Left lung (tissue), 10 donors: ENCODE measurements around the gene PTTG2. TPM values are rescaled to one million over a fixed set of nuclear protein-coding genes. Genes with fewer than 3 reads are reported as not detected.

Experiments
- ATAC-seq: fragments of 200-7000 bp; cut with Tn5 transposase; one replicate; pipeline ENCODE4 v1.9.1; 2020; ENCODE audit warnings: moderate library complexity
- DNase-seq, 4 donors: peaks; one replicate each; pipeline ENCODE4 v3.0.0-alpha.2; 2013 to 2020
- H3K27ac ChIP-seq, 2 donors: fragments of 200-600 bp; sonication (generic) in 1 of 2; one replicate each; pipeline versions ENCODE4 v1.5.0 to v1.8.0; 2020 to 2021
- H3K27me3 ChIP-seq, 2 donors: fragments of 200-600 bp; sonication (generic) in 1 of 2; one replicate each; pipeline versions ENCODE4 v1.5.0 to v1.8.0; 2020 to 2021
- H3K36me3 ChIP-seq, 2 donors: fragments of 200-600 bp; sonication (generic) in 1 of 2; one replicate each; pipeline versions ENCODE4 v1.5.0 to v1.8.0; 2020 to 2021
- H3K4me1 ChIP-seq, 2 donors: fragments of 200-600 bp; one replicate each; pipeline ENCODE4 v1.8.0; 2021
- H3K4me3 ChIP-seq, 2 donors: fragments of 200-600 bp; sonication (generic) in 1 of 2; one replicate each; pipeline versions ENCODE4 v1.5.0 to v1.8.0; 2020 to 2021; ENCODE audit warnings: mild to moderate bottlenecking in 1 of 2
- H3K9me3 ChIP-seq, 2 donors: fragments of 200-600 bp; sonication (generic) in 1 of 2; one replicate each; pipeline versions ENCODE4 v1.5.0 to v1.8.0; 2020 to 2021
- intact Hi-C, 2 donors: fragments of 100-400 bp; cut with DNase I; formaldehyde crosslinking; loops; one replicate each; pipeline versions ENCODE4 v1.11.2 to v1.14.2; 2022
- polyA plus RNA-seq, 6 donors: library from polyadenylated mRNA; unstranded; fragments of 120-200 nt; gene quantifications; one replicate each; pipeline ENCODE4 v1.2.1, GENCODE V29; 2013; ENCODE audit not compliant: insufficient read length in 6 of 6
- total RNA-seq, 2 donors: library from RNA; stranded (reverse); fragmentation: NEBNext Ultra II Directional; extraction: Animal tissue kit (Norgen Biotek cat#: 25700); gene quantifications; one replicate each; pipeline ENCODE4 v1.2.1, GENCODE V29; 2021
- TF ChIP-seq, protein P1 (sequence below), 2 donors: fragments of 200-600 bp; sonication (generic) in 1 of 2; IDR thresholded peaks; one replicate each; pipeline versions ENCODE4 v1.5.0 to v1.8.0; 2021; ENCODE audit warnings: antibody characterized with exemption in 2 of 2
- donor health status: DM: no; HTN: yes; CAD: no.
- donor health status: DM: no; HTN: no; CAD: no.

Gene PTTG2
- total and polyA plus RNA-seq, 8 donors, result 0.58 TPM; not detected in 7

DNA sequence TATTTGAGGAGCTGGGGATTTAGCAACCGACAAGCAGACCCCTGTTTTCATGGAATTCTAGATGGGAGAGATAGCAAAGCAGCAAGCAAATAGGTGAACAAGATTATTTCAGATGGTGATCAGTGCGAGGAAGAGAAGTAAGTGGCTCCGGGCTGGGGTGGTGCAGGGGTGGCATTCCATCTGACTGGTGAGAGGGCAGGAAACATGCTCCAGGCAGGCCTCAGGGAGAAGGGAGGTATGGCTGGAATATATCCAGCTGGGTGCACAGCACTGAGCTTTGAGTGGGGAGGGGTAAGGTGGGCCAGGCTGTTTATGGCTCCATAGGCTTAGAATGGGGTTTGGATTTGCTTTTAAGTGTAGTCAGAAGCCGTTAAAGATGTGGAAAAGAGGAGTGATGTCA lies 21.2 kb downstream of the PTTG2 start:
- H3K27ac ChIP-seq, result peak overlapping the region in 1 of 2 donors; percentile 9
- no peaks in the 10 kb centered on the region for H3K27me3 ChIP-seq
- no peaks in the 10 kb centered on the region for H3K9me3 ChIP-seq
- H3K4me3 ChIP-seq, result no peak overlapping the region
- H3K36me3 ChIP-seq, result no peaks in the 10 kb centered on the region
- DNase-seq (no peak), ATAC-seq (no peak)
- intact Hi-C loops, result no loop called here
- TF ChIP-seq, protein P1, sequence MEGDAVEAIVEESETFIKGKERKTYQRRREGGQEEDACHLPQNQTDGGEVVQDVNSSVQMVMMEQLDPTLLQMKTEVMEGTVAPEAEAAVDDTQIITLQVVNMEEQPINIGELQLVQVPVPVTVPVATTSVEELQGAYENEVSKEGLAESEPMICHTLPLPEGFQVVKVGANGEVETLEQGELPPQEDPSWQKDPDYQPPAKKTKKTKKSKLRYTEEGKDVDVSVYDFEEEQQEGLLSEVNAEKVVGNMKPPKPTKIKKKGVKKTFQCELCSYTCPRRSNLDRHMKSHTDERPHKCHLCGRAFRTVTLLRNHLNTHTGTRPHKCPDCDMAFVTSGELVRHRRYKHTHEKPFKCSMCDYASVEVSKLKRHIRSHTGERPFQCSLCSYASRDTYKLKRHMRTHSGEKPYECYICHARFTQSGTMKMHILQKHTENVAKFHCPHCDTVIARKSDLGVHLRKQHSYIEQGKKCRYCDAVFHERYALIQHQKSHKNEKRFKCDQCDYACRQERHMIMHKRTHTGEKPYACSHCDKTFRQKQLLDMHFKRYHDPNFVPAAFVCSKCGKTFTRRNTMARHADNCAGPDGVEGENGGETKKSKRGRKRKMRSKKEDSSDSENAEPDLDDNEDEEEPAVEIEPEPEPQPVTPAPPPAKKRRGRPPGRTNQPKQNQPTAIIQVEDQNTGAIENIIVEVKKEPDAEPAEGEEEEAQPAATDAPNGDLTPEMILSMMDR (IDR thresholded peaks at IDR 0.05), result no peak
- peaks cover 0 to 50% of the 10 kb centered on the region in 2 donors for H3K4me1 ChIP-seq

DNA sequence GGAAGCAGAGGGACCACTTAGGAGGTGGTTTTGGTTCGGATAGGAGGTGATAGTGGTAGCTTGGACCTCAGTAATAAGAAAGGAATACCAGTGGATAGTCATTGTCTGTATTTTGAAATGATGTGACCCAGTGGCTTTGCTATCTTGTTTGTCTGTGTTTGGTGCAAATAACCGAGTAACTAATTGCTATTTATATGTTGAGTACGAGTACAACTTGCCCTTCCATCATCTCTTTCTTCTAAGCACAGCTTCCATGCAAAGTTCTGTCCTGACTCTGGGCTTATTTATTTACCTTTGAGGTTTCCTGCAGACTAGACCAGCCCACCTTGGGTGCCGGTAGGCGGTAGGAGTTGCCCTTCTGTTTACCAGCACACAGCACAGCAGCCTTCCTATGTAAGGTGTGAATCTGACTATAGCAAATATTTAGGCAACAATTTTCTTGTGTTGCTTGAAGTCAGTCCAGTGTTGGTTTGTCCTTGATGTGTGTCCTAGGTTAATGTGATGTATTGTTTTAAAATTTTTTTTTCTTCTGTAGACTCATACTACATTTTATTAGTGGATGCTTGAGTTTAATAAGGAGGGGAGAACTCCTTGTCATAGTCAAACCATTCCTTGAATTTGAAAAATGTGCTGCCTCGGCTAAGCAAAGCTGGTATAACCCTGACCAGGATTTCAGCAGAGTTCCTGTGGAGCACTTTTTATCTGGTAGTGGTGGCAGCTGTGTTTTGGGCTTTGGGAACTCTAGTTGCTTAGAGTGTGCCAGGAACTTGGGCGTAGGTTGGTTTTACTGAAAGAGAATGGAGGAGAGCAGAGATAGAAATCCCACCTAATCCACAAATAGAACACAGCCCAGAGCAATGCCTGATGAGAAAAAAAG lies 21.9 kb downstream of the PTTG2 start:
- TF ChIP-seq, protein P1 (IDR thresholded peaks at IDR 0.05), result no peak
- Histone ChIP-seq H3K27ac (peak overlapping the region in 1 of 2 donors; percentile 9), H3K4me1 (peaks cover 0 to 55% of the 10 kb centered on the region in 2 donors), H3K9me3 (no peaks in the 10 kb centered on the region), H3K4me3 (no peak overlapping the region), H3K27me3 (no peaks in the 10 kb centered on the region), H3K36me3 (no peaks in the 10 kb centered on the region)
- DNase-seq, result no peak
- intact Hi-C loops, result no loop called here
- no peak for ATAC-seq

DNA sequence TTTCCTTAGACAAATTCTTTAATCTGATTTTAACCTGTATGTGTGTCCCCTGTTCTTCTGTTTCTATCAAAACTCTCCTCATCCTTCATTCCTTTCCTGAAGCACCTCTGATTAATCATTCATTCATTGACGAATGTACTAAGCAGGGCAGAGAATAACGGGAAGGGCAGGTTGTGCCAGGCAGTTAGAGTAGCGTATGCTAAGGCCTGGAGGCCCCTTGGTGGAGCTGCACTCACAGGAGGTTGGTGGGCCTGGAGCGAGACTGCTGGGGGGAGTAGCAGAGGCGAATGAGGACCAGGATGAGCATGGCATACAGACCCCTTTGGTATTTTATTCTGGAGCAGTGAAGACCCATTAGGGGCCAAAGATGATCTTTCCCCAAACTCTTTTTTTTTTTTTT lies 22.5 kb downstream of the PTTG2 start:
- peak overlapping the region in 1 of 2 donors; percentile 1 for H3K27ac ChIP-seq
- H3K27me3 ChIP-seq, result no peaks in the 10 kb centered on the region
- peaks cover 0 to 56% of the 10 kb centered on the region in 2 donors for H3K4me1 ChIP-seq
- ATAC-seq, result no peak
- no peaks in the 10 kb centered on the region for H3K36me3 ChIP-seq
- TF ChIP-seq, protein P1 (IDR thresholded peaks at IDR 0.05), result no peak
- H3K4me3 ChIP-seq, result no peak overlapping the region
- no peaks in the 10 kb centered on the region for H3K9me3 ChIP-seq
- no peak for DNase-seq
- intact Hi-C loops, result no loop called here

DNA sequence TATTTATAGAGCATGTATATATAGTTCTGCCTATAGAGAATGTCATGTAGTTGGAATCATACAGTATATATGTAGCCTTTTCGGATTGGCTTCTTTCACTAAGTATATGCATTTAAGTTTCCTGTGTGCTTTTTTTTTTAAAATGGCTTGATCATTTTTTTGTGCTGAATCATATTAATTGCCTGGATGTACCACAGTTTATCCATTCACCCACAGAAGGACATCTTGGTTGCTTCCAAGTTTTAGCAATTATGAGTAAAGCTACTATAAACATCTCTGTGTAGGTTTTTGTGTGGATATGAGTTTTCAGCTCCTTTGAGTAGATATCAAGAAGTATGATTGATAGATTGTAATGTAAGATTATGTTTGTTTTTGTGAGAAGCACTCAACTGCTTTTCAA lies 23.8 kb downstream of the PTTG2 start:
- TF ChIP-seq, protein P1 (IDR thresholded peaks at IDR 0.05), result no peak
- intact Hi-C loops, result no loop called here
- no peak for DNase-seq

DNA sequence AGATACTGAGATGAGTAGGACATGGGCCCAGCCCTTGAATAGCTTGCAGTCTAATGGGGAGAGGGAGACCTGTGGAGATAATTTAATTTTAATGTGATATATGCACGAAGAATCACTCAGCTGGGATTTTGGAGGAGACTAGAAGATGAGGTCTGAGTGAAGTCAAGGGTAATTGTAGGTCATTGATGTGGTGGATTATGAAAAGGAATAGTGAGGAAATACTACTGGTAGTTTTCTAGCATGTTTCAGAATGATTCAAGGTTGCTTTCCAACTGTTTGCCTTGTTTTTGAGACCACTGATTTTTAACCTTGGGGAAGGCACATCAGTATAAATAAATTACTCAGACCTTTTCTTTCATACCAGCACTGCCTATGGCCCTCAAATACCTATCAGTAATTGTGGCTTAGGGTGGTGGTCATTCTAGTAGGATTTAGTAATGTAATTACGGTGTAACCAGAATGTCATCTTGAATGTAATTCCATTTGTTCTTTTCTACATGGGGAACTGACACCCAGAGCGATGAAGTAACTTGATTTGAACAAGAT lies 25.6 kb downstream of the PTTG2 start:
- intact Hi-C loops, result no loop called here

More for the DNA sequence above, 23.8 kb downstream of the PTTG2 start:
- Histone ChIP-seq H3K36me3 (no peaks in the 10 kb centered on the region), H3K4me1 (peaks cover 5 to 54% of the 10 kb centered on the region in 2 donors), H3K27me3 (no peaks in the 10 kb centered on the region), H3K4me3 (no peak overlapping the region), H3K27ac (no peak overlapping the region), H3K9me3 (no peaks in the 10 kb centered on the region)
- no peak for ATAC-seq

More for the DNA sequence above, 25.6 kb downstream of the PTTG2 start:
- no peaks in the 10 kb centered on the region for H3K9me3 ChIP-seq
- TF ChIP-seq, protein P1 (IDR thresholded peaks at IDR 0.05), result no peak
- H3K4me3 ChIP-seq, result no peak overlapping the region
- no peak overlapping the region for H3K27ac ChIP-seq
- ATAC-seq (no peak), DNase-seq (no peak)
- H3K4me1 ChIP-seq, result peaks cover 17 to 55% of the 10 kb centered on the region in 2 donors
- H3K27me3 ChIP-seq, result no peaks in the 10 kb centered on the region
- no peaks in the 10 kb centered on the region for H3K36me3 ChIP-seq
